Measurements from ENCODE around the gene DCUN1D2.

Gene DCUN1D2

GRCh38 chr13:113425941-113426590, 64.4 kb downstream of the DCUN1D2 start:
- no peaks in the 10 kb centered on the region for H3K36me3 ChIP-seq (ENCODE audit: insufficient read depth, low read depth, low read length)
- no peaks in the 10 kb centered on the region for H3K4me1 ChIP-seq (ENCODE audit: insufficient read depth, low read length)
- no peaks in the 10 kb centered on the region for H3K27me3 ChIP-seq (ENCODE audit: insufficient read depth, low read length)
- H3K9ac ChIP-seq (ENCODE audit: low read depth, low read length): no peak overlapping the region
- no peak overlapping the region for H3K27ac ChIP-seq (ENCODE audit: low read length)
- no peaks in the 10 kb centered on the region for H3K9me3 ChIP-seq (ENCODE audit: insufficient read depth, low read depth, low read length)
- H3K4me3 ChIP-seq (ENCODE audit: low read length): no peak overlapping the region

GRCh38 chr13:113423520-113424163, 66.9 kb downstream of the DCUN1D2 start:
- no peaks in the 10 kb centered on the region; the same call in 1 of the 2 replicates for H3K27me3 ChIP-seq (ENCODE audit: insufficient read depth, low read length)
- no peak overlapping the region for H3K9ac ChIP-seq (ENCODE audit: low read depth, low read length)
- no peaks in the 10 kb centered on the region for H3K9me3 ChIP-seq (ENCODE audit: insufficient read depth, low read depth, low read length)
- no peak overlapping the region for H3K4me3 ChIP-seq (ENCODE audit: low read length)
- no peaks in the 10 kb centered on the region for H3K36me3 ChIP-seq (ENCODE audit: insufficient read depth, low read depth, low read length)
- no peaks in the 10 kb centered on the region for H3K4me1 ChIP-seq (ENCODE audit: insufficient read depth, low read length)
- H3K27ac ChIP-seq (ENCODE audit: low read length): no peak overlapping the region

GRCh38 chr13:113422807-113423519, 67.5 kb downstream of the DCUN1D2 start:
- Histone ChIP-seq H3K27ac (ENCODE audit: low read length) (no peak overlapping the region), H3K4me1 (ENCODE audit: insufficient read depth, low read length) (no peaks in the 10 kb centered on the region), H3K27me3 (ENCODE audit: insufficient read depth, low read length) (no peaks in the 10 kb centered on the region; the same call in 1 of the 2 replicates), H3K36me3 (ENCODE audit: insufficient read depth, low read depth, low read length) (no peaks in the 10 kb centered on the region), H3K4me3 (ENCODE audit: low read length) (no peak overlapping the region), H3K9me3 (ENCODE audit: insufficient read depth, low read depth, low read length) (no peaks in the 10 kb centered on the region), H3K9ac (ENCODE audit: low read depth, low read length) (no peak overlapping the region)

- Histone ChIP-seq H3K4me1 (ENCODE audit: insufficient read depth, low read length) (no peaks in the 10 kb centered on the region), H3K4me3 (ENCODE audit: low read length) (no peak overlapping the region), H3K9ac (ENCODE audit: low read depth, low read length) (no peak overlapping the region), H3K27ac (ENCODE audit: low read length) (no peak overlapping the region), H3K27me3 (ENCODE audit: insufficient read depth, low read length) (no peaks in the 10 kb centered on the region; the same call in 1 of the 2 replicates), H3K9me3 (ENCODE audit: insufficient read depth, low read depth, low read length) (no peaks in the 10 kb centered on the region), H3K36me3 (ENCODE audit: insufficient read depth, low read depth, low read length) (no peaks in the 10 kb centered on the region)
These were observed 68.7 kb downstream of the DCUN1D2 start for GRCh38 chr13:113421673-113422270.

GRCh38 chr13:113420833-113421600, 69.5 kb downstream of the DCUN1D2 start:
- Histone ChIP-seq H3K9me3 (ENCODE audit: insufficient read depth, low read depth, low read length) (no peaks in the 10 kb centered on the region), H3K9ac (ENCODE audit: low read depth, low read length) (no peak overlapping the region), H3K27me3 (ENCODE audit: insufficient read depth, low read length) (no peaks in the 10 kb centered on the region; the same call in 1 of the 2 replicates), H3K36me3 (ENCODE audit: insufficient read depth, low read depth, low read length) (no peaks in the 10 kb centered on the region), H3K27ac (ENCODE audit: low read length) (no peak overlapping the region), H3K4me3 (ENCODE audit: low read length) (no peak overlapping the region), H3K4me1 (ENCODE audit: insufficient read depth, low read length) (no peaks in the 10 kb centered on the region)

- no peak overlapping the region for H3K9ac ChIP-seq (ENCODE audit: low read depth, low read length)
These were observed 70.3 kb downstream of the DCUN1D2 start for GRCh38 chr13:113420232-113420631.

GRCh38 chr13:113419531-113420193, 70.8 kb downstream of the DCUN1D2 start:
- H3K9ac ChIP-seq (ENCODE audit: low read depth, low read length): no peak overlapping the region

More at GRCh38 chr13:113420232-113420631, 70.3 kb downstream of the DCUN1D2 start:
- Histone ChIP-seq H3K9me3 (ENCODE audit: insufficient read depth, low read depth, low read length) (no peaks in the 10 kb centered on the region), H3K4me3 (ENCODE audit: low read length) (no peak overlapping the region), H3K27ac (ENCODE audit: low read length) (no peak overlapping the region), H3K27me3 (ENCODE audit: insufficient read depth, low read length) (no peaks in the 10 kb centered on the region; the same call in 1 of the 2 replicates), H3K36me3 (ENCODE audit: insufficient read depth, low read depth, low read length) (no peaks in the 10 kb centered on the region), H3K4me1 (ENCODE audit: insufficient read depth, low read length) (no peaks in the 10 kb centered on the region)

GRCh38 chr13:113418722-113419049, 71.8 kb downstream of the DCUN1D2 start:
- Histone ChIP-seq H3K4me3 (ENCODE audit: low read length) (no peak overlapping the region), H3K27me3 (ENCODE audit: insufficient read depth, low read length) (no peaks in the 10 kb centered on the region; the same call in 1 of the 2 replicates), H3K9ac (ENCODE audit: low read depth, low read length) (no peak overlapping the region), H3K9me3 (ENCODE audit: insufficient read depth, low read depth, low read length) (no peaks in the 10 kb centered on the region), H3K27ac (ENCODE audit: low read length) (no peak overlapping the region), H3K4me1 (ENCODE audit: insufficient read depth, low read length) (no peaks in the 10 kb centered on the region), H3K36me3 (ENCODE audit: insufficient read depth, low read depth, low read length) (no peaks in the 10 kb centered on the region)

More at GRCh38 chr13:113419531-113420193, 70.8 kb downstream of the DCUN1D2 start:
- Histone ChIP-seq H3K4me3 (ENCODE audit: low read length) (no peak overlapping the region), H3K36me3 (ENCODE audit: insufficient read depth, low read depth, low read length) (no peaks in the 10 kb centered on the region), H3K4me1 (ENCODE audit: insufficient read depth, low read length) (no peaks in the 10 kb centered on the region), H3K9me3 (ENCODE audit: insufficient read depth, low read depth, low read length) (no peaks in the 10 kb centered on the region), H3K27ac (ENCODE audit: low read length) (no peak overlapping the region), H3K27me3 (ENCODE audit: insufficient read depth, low read length) (no peaks in the 10 kb centered on the region; the same call in 1 of the 2 replicates)

- no peak overlapping the region for H3K9ac ChIP-seq (ENCODE audit: low read depth, low read length)
- no peak overlapping the region for H3K27ac ChIP-seq (ENCODE audit: low read length)
- no peaks in the 10 kb centered on the region for H3K9me3 ChIP-seq (ENCODE audit: insufficient read depth, low read depth, low read length)
- no peak overlapping the region for H3K4me3 ChIP-seq (ENCODE audit: low read length)
- no peaks in the 10 kb centered on the region for H3K4me1 ChIP-seq (ENCODE audit: insufficient read depth, low read length)
- no peaks in the 10 kb centered on the region for H3K36me3 ChIP-seq (ENCODE audit: insufficient read depth, low read depth, low read length)
- H3K27me3 ChIP-seq (ENCODE audit: insufficient read depth, low read length): no peaks in the 10 kb centered on the region; the same call in 1 of the 2 replicates
These were observed 72.4 kb downstream of the DCUN1D2 start for GRCh38 chr13:113417836-113418721.

GRCh38 chr13:113417008-113417751, 73.3 kb downstream of the DCUN1D2 start:
- no peak overlapping the region for H3K27ac ChIP-seq (ENCODE audit: low read length)

More at GRCh38 chr13:113417008-113417751, 73.3 kb downstream of the DCUN1D2 start:
- Histone ChIP-seq H3K4me1 (ENCODE audit: insufficient read depth, low read length) (no peaks in the 10 kb centered on the region), H3K9ac (ENCODE audit: low read depth, low read length) (no peak overlapping the region), H3K9me3 (ENCODE audit: insufficient read depth, low read depth, low read length) (no peaks in the 10 kb centered on the region), H3K4me3 (ENCODE audit: low read length) (no peak overlapping the region), H3K27me3 (ENCODE audit: insufficient read depth, low read length) (no peaks in the 10 kb centered on the region; the same call in 1 of the 2 replicates), H3K36me3 (ENCODE audit: insufficient read depth, low read depth, low read length) (no peaks in the 10 kb centered on the region)
